CD4-positive, alpha-beta T cell treated with Interleukin-21 for 1 hour (primary cell): ENCODE results near the gene KAT14.
"Not testable (repeated sequence)": the region's sequence is repeated elsewhere in the genome, so short reads cannot be mapped to it uniquely, and the experiment has no call there.

ENCODE experiments used
- DNase-seq: peaks from one replicate; pipeline ENCODE4 v3.0.0-alpha.2; 2020

Gene KAT14

GRCh38 chr20:18137412-18138265 lies at the start of gene KAT14, which contains the start of gene PET117:
Gene KAT14 (plus strand): TSS chr20:18137863. CDS start chr20:18142661, 4,798 bp downstream.
Gene PET117 (plus strand): TSS chr20:18137863. CDS start chr20:18137956, 93 bp downstream.
- peak; percentile 93 for DNase-seq

GRCh38 chr20:18088298-18088697 lies 49.4 kb upstream of the KAT14 start:
- not testable (repeated sequence) for DNase-seq

- DNase-seq, result not testable (repeated sequence)
Observed at GRCh38 chr20:18088841-18089240, 48.8 kb upstream of the KAT14 start.

GRCh38 chr20:18090044-18090443 lies 47.6 kb upstream of the KAT14 start:
- no peak for DNase-seq

- no peak for DNase-seq
Observed at GRCh38 chr20:18090477-18090876, 47.2 kb upstream of the KAT14 start.

- no peak for DNase-seq
Observed at GRCh38 chr20:18091623-18092022, 46.0 kb upstream of the KAT14 start.

- DNase-seq, result no peak
Observed at GRCh38 chr20:18092890-18093289, 44.8 kb upstream of the KAT14 start.

GRCh38 chr20:18093388-18093787 lies 44.3 kb upstream of the KAT14 start:
- no peak for DNase-seq

GRCh38 chr20:18094191-18094590 lies 43.5 kb upstream of the KAT14 start:
- DNase-seq, result no peak

GRCh38 chr20:18100569-18100968 lies 37.1 kb upstream of the KAT14 start:
- DNase-seq, result not testable (repeated sequence)

- DNase-seq, result no peak
Observed at GRCh38 chr20:18101125-18101810, 36.4 kb upstream of the KAT14 start.

GRCh38 chr20:18103497-18103896 lies 34.2 kb upstream of the KAT14 start:
- DNase-seq, result no peak

- no peak for DNase-seq
Observed at GRCh38 chr20:18108326-18108725, 29.3 kb upstream of the KAT14 start.

GRCh38 chr20:18128574-18128973 lies 9.1 kb upstream of the KAT14 start:
- DNase-seq, result not testable (repeated sequence)

- no peak for DNase-seq
Observed at GRCh38 chr20:18132663-18133062, 5.0 kb upstream of the KAT14 start.

GRCh38 chr20:18133962-18134361 lies 3.7 kb upstream of the KAT14 start:
- no peak for DNase-seq

GRCh38 chr20:18138266-18138582 lies 561 bp downstream of the KAT14 start:
- no peak for DNase-seq

GRCh38 chr20:18138639-18139583 lies 1.2 kb downstream of the KAT14 start:
- no peak for DNase-seq

GRCh38 chr20:18139832-18140231 lies 2.2 kb downstream of the KAT14 start:
- DNase-seq, result no peak

- DNase-seq, result no peak
Observed at GRCh38 chr20:18144541-18145099, 7.0 kb downstream of the KAT14 start.

GRCh38 chr20:18154342-18154741 lies 16.7 kb downstream of the KAT14 start:
- no peak for DNase-seq

GRCh38 chr20:18156045-18156444 lies 18.4 kb downstream of the KAT14 start:
- no peak for DNase-seq

GRCh38 chr20:18164356-18164755 lies 26.7 kb downstream of the KAT14 start:
- DNase-seq, result no peak
